ENCODE measurements around the gene UBE2QL1.

The UBE2QL1 gene

DNA sequence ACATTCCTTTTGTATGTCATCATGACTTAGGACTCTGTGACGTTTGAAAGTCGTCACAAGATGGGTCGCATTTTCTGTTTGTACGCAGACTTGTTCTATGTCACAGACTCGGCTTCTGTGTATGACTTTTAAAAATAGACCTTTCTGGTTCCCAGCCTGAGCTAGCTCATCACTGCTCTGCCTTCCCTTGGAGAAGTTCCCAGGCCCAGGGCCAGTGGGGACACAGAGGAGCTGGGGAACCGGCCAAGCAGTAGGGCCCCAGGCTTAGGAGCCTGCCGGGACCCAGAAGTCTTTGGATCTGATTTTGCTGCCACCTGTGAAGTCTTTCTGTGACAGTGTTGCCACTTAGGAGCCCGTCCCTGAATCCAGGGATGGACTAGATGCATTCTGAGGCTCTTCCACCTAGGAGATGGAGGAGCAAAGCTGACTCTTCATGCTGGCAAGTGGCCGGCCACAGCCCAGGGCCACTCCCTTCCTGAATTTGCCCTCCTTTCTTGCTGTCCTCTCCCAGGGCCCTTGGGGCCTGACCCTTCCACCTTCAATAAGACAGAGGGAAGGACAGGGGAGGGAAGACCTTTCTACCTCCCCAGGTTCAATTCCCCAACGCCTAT is 18.1 kb upstream of the UBE2QL1 start:
- no peak for DNase-seq

DNA sequence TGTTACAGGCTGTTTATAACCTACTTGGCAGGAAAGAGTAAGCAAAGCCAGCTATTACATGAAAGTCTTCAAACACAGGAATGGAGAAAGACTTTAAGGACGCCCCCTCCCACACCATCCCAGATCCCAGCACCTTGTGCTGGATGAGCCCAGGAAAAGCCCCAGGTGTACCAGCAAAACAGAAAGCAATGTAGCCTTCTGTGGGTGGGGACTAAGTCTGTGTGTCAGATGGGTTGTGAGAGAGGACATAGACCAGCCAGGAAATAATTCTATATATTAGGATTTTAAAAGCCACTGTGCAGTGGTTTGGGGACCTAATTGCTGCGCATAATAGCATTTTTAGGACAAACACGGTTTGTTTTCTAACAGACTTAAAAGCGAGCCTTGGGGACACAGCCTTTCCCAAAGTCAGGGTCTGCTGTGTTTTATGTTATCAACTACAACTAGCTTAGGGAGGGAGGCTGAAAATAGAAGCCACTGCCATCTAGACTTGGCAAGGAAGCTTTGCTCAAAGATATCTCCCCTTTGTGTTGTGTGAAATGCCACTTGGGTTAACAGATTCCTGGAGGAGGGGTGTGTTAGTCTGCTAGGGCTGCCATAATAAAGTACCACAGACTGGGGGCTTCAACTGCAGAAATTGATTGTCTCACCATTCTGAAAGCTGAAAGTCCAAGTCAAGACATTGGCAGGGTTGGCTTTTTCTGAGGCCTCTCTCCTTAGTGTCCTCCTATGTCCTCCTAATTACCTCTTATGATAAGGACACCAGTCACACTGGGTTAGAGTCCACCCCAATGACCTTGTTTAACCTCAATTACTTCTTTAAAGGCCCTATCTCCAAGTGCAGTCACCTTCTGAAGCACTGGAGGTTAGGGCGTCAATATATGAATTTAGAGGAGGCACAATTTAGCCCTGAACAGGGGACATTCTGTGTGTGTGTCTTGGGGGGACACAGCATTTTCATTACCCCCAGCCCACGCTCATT is 17.2 kb upstream of the UBE2QL1 start:
- no peak for DNase-seq

DNA sequence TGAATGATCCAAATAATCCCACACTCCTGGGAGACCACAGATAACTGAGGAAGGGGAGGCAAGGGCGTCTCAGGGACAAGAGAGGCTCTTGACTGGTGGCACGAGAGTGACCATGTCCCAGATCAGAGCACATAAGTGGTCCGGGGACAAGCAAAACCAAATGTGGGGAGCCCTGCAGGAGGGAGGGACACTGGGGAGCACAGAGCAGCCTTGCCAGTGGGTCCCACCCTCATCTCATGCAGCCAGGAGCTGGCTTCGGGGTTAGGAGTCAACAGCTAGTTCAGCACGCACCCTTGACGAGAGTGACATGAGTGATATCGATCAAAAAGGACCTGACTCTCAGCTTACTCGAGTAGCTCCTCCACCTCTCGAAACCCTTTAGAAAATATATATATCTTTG is 16.5 kb upstream of the UBE2QL1 start:
- DNase-seq: no peak

DNA sequence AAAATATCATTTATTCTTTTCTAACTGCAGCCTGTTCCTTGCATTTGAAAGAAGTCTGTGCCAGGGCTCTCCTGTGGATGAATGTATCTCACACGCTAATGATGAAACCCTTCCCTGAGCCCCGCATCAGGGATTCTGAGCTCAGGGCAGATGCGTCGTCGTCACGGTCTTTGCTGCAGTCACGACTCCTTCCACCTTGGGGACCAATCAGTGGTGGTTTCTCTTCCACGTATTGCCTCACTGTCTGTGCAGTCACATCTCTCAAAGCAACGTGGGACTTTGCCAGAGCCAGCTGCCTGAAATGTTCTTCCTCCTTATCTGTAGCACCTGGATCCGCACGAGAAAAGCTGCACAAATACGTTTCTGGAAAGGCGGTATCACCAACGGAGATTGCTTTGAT is 13.9 kb upstream of the UBE2QL1 start:
- no peak for DNase-seq

DNA sequence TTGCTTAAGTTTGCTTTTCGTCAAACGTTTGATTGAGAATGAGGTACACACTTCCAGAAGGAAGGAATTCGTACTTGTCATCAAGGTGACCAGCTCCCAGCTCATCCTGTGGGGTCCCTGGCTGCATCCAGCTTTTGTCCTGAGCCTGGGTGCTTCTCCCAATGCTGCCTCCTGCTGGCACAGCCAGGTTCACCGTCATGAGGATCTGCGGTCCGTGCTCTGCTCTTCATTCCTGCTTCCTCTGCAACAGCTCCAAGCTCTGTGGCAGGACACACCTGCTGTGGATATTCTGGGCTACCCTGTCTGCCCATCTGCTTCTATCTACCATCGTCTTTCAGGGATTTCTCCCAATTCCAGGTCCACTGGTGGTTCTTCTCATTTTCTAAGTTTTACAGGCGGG is 13.3 kb upstream of the UBE2QL1 start:
- no peak for DNase-seq

DNA sequence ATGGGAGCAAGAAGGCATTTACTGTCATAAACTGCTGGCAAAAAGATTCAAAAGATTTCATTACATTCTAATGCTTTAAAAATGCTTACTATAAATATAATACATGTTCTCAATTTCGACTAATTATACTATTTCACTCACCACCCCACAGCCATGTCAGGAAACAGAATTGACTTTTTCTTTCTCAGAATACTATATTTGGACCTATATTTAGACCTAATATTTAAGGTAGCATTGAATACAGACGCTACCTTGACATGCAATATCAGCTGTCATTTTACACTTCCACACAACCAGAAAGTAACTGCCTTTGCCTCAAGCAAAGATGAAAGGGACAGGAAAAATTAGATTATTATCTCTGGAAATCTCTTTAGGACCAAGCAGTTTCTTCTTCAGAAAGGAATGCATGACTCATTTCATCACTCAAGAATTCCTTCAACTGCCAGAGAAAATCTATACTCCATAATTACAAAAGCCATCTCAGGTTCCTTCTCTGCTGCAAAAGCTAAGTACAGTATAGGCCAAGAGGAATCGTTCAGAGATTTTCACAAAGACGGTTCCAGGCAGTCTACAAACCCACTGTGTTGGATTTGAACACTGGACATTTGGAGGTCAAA is 11.8 kb upstream of the UBE2QL1 start:
- DNase-seq: no peak

DNA sequence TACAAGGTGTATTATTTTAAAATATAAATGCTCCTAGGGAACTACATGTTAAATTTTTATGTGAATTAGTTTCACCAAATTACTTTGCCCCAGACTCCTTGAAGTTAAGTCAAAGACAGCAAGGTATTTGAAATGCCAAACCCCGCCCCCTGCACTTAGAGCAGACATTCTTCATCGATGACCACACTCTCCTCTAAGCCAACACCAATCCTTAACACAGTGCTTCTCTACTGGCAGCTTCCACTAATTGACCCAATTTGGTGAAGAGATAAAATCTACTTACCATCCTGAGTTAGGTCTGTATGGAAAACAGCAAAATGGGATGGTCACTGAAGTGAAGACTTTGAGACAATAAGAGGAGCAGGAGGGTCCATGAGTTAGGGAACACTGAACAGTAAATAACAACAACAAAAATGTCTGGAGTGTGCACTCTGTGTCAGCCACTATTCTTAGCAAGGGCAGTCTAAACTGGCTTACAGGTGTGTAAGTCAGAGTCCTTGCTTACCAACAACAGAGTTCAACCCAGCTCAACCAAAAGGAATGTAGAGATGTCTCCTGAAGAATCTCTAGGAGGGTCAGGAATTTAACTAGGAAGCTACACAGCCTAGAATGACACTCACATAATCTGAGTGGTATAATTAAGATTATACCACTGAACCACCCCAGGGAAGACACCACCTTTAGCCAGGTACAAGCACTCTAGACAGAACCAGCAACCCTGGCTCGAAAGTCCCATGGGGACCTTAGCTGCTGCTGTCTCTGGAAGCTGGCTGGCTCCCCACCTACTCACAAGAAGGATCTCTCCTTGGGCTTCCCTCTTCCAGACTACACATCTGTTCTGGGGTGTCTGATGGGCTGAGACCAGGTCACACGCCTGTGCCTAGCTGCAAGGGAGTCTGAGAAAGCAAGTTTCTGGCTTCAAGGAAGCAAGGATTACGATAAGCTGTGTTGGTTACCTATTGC is 8.8 kb upstream of the UBE2QL1 start:
- no peak for DNase-seq

DNA sequence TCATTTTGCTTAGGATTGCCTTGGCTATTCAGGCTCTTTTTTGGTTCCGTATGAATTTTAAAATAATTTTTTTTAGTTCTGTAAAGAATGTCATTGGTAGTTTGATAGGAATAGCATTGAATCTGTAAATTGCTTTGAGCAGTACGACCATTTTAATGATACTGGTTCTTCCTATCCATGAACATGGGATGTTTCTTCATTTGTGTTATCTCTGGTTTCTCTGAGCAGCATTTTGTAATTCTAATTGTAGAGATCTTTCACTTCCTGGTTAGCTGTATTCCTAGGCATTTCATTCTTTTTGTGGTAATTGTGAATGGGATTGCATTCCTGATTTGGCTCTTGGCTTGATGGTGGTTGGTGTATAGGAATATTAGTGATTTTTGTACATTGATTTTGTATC is 6.3 kb upstream of the UBE2QL1 start:
- no peak for DNase-seq

DNA sequence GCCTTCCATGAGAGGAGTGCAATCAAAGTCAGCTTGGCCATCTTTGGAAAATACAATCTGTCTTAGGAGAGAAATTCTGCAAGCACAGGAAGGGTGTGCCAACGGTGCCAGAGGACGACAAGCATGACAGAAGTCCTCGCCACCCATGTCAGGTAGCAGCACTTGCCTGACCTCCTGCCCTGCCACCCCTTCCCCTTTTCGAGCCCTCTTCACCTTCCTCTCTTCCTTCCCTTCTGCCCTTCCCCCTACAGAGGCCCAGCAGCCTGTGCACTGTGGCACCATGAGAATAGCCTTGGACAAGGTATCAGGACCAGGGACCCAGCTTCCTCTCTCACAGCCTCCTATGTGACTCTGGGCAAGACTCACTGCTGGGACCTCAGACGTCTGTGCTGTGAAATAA is 5.3 kb upstream of the UBE2QL1 start:
- no peak for DNase-seq

DNA sequence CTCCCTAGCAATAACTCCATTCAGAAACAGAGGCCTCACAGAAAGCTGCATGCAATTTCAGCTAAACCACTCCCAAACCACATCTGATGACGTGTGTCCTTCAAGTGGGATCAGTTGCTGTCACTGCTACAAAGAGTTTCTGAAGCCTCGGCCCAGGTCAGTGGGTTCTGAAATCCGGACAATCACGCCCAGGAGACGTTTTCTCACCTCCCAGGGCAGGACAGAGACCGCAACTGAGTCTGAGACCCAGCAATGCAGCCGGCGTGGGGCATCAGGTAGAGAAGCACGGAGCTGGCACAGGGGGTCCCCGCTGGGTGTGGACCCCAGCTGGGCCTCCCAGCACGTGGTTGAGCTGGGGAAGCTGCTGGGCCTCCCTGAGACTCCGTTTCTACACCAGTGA is 2.6 kb upstream of the UBE2QL1 start:
- DNase-seq: no peak

DNA sequence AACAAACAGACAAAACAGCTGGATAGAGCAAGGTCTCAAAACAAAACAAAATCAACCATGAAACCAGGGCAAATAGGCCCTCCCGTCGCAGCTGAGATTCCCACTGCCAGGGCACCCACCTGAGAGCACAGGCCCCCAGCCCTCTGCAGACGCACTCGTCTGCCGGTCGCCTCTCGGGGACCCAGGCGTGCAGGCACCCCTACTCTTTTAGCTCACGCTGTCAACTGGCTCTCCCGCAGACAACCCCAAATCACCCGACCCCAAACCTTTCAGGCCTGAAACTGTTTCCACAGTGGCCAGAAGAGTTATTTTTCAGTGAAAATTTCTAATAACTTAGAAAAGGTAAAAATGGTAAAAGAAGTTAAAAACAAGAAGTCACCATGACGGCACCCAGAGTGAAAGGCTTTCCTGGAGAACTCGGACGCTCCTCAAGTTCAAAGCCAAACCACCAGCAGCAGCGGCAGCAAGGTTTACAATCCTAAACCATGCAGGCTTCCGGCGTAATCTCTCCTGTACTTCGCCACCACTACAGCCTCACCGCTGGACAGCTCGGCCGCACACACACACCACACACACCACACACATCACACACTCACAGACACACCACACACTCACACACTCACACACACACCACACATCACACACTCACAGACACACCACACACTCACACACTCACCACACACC is 1.9 kb upstream of the UBE2QL1 start:
- DNase-seq: no peak

DNA sequence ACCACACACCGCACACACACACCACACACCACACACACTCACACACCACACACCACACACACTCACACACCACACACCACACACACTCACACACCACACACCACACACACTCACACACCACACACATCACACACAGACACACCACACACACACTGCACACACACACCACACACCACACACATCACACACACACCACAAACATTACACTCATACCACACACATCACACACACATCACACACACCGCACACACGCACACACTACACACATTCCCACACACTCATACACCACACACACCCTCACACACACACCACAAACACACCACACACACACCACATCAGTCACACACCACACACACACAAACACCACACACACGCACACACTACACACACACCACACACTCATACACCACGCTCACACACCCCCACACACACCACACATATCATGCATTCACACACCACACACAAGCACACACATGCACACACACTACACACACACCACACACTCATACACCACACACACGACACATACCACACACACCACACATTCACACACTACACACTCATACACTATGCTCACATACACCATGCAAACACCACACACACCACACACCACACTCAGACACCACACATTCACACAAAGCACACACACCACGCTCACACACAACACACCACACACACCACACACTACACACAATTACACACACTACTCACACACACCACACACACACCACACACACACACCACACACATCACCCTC is 1.1 kb upstream of the UBE2QL1 start:
- DNase-seq: no peak

DNA sequence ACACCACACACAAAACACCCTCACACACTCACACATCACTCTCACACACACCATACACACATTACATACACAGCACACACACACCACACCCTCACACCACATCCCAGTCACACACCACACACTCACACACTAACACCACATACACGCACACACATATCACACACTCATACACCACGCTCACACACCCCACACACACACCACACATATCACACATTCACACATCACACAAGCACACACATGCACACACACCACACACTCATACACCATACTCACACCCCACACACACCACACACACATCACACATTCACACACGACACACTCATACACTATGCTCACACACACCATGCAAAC is 543 bp upstream of the UBE2QL1 start:
- DNase-seq: no peak

DNA sequence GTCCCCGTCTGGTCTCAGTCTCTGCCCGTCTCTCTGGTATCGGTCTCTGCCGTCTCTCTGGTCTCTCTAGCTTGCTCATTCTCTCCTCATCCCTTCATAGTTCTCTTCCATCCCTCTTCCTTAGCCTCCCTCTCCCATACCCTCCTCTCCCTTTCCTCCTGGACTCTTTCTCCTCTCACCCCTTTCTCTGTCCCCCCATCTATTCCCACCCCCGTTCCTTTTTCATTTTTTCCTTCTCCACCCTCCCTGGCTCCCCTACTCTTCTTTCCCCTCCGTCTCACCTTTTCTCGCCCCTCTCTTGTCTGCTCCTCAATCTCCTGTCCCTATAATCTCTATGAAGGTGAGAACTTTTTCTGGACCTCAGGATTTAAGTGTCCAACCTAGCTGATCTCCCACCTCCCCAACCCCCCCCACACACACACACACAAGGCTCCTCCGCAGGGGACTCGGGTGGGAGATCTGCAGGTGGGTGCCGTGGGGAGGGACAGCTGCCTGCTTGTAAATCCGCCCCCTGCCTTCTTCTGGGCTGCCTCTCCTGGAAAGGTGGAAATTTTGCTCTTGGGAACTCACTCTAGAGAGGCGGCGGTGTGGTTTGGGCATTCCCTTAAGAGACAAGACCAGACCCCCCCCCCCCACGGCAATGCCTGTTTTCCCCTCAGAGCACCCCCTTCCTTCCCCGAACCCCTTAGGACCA is 953 bp downstream of the UBE2QL1 start:
- no peak for DNase-seq

DNA sequence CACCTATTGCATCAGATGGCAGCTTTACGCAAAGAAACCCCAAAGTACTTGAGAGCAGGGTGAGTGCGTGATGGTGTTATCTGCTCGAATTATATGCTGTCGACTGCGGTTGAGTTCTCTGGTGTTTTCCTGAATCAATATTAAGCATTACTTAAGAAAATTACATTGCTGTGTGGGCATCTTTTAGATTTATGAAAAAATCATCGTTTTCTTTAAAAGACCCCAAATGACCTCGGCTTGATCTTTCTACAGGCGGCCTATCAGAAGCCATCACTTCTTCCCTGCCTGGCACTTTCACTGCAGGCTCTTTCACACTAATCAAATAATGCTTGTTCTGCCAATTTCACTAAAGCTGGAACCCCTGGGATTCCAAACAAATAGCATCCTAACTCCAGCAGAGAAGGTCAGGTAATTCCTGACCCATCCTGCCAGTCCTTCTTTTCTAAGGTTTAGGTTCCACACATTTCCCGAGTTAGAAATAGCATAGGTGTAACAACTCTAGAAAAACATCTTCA is 1.7 kb downstream of the UBE2QL1 start:
- no peak for DNase-seq

DNA sequence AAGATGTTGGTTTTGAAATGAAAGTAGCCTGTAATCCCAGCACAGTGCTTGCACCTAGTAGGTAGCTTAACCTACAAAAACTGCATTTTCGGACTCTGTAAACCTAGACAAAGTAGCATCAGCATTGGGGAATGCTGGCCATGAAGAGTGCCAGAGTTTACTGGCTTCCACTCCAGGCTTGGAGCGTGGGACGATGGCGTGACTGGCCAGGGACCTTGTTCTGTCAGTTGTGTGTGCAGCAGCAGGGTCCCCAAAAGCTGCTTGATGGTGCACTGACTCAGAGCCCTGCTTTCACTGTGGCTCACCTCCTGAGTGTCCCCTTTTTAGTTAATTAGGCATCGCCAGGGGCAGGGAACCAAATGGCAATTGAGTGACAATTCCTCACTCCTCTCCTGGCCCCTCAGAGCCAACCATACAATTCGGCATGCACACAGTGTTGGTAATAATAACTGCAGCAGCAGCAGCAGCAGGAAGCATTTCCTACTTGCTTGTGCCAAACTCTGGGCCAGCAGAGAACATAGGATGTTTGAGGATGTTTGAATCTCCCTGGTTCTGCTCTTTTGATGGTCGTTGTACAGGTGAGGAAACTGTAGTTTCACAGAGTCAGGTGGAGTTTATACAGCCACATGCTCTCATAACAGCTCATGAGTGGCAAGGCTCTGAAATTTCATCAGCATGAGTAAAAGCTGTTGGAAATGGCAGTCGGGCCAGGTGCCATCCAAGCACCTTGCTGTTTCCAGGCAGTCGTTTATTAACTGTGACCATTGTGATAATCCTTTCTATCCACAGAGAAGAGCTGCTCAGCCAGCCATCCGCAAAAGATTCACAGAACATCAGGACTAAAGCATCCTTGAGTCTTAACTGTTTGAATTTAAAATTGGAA is 4.2 kb downstream of the UBE2QL1 start:
- no peak for DNase-seq

DNA sequence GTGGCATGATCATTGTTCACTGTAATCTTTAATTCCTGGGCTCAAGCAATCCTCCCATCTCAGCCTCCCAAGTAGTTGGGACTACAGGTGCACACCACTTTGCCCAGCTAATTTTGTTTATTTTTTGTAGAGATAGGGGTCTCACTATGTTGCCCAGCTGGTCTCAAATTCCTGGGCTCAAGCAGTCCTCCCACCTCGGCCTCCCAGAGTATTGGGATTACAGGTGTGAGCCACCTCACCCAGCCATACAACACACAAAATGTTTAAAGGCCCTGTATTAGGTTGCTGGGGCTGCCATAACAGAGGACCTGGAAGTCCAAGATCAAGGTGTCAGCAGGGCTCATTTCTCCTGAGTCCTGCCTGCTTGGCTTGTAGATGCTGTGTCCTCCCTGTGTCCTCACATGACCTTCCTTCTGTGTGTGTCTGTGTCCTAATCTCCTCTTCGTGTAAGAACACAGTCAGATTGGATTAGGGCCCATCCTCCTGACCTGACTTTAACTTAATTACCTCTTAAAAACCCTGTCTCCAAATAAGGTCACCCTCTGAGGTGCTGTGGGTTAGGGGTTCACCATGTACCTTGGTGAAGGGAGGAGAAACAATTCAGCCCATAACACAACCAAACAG is 5.4 kb downstream of the UBE2QL1 start:
- DNase-seq: no peak

DNA sequence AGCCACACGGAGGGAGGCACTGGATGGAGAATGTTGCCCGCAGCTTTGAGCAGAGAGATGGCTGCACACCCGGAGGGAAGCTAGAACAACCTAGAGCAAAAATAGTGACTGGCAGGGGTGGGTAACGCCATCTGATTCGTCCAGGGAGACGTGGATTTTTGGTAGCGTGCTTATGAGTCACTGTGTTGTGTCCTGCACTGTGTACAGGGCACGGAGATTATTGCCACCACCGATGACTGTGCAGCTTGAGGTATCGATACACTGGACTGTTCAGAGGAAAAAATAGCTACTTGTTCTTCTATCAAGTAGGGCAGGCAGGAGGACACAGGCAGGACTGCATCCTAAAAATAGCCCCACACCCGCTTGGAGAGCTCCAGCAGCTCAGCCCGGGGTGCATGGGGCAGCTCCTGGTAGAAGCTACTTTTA is 6.0 kb downstream of the UBE2QL1 start:
- no peak for DNase-seq

DNA sequence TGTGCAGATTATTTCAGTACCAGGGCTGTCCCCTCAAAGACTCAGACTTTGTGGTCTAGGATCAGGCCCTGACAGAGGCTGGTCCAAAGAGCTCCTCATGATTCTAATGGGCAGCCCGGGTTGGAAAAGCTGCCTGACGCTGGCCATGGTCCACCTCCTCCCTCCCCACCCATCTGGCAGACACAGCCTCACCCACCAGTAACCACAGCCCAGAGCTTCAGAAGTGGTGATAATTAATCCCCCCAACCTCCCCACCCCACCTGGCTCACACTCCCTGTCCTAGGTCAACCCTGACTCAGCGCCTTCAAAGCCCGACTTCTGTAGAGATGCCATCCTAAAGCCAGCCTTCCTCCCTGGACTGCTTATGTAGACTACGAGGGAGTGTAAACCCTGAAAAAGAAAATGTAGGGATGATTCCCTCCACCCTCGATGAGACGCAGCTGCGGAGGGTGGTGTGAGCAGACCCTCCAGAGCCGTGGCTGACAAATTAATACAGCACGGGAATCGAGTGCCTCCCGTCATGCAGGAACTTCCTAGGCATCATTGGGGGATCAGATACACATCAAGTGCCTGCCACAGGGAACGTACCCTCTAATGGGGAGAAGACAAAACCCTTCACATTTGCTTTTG is 7.0 kb downstream of the UBE2QL1 start:
- DNase-seq: no peak

Data from NK-92 treated with Interleukin-12 subunit alpha and Interleukin-12 subunit beta, amount 100 ng/mL, for 24 hours (cell line).